ENCODE measurements around the gene SEMA5A.

- no peak for TF ChIP-seq GATA2 (IDR thresholded peaks at IDR 0.05; ENCODE audit: low read depth, low read length)
- TF ChIP-seq GATA3 (IDR thresholded peaks at IDR 0.05; ENCODE audit: low read depth, low read length), result no peak
These were observed 351.4 kb downstream of the SEMA5A start for GRCh38 chr5:9194509-9194908.

Data from SH-SY5Y (cell line).